NCI-H526 (cell line): ENCODE data around the gene TNFRSF11A.

Source experiments
- DNase-seq, 2 experiments: peaks; one replicate each; lab custom pipeline; 2025; lab: John Stamatoyannopoulos, UW

Gene TNFRSF11A

GRCh38 chr18:62325806-62326645, 916 bp downstream of the TNFRSF11A start:
- peak in 1 of 2 experiments; percentile 56 for DNase-seq

- DNase-seq = no peak
These were observed 1.7 kb downstream of the TNFRSF11A start for GRCh38 chr18:62326646-62327348.

DNA sequence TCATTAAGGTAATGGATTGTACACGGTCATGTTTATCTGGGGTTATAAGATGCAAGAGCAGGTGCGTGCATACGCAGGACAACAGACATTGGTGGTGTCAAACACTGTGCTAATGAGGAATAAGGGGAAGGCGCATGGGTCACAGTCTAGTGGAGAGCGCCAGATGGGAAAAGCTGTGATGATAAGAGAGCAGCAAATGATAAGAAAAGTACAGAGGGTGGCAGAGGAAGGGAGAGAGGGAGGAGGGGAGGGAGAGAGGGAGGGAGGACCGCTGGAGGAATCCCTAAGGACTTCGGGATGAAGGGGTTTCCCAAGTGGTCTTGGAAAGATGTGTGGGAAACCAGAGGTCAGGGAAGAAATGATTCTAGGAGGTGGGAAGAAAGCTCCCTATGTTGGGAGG, 2.9 kb downstream of the TNFRSF11A start:
- peak in 1 of 2 experiments; percentile 5 for DNase-seq

GRCh38 chr18:62328586-62329525, 3.7 kb downstream of the TNFRSF11A start:
- DNase-seq = no peak

GRCh38 chr18:62329691-62330454, 4.8 kb downstream of the TNFRSF11A start:
- DNase-seq = no peak

DNA sequence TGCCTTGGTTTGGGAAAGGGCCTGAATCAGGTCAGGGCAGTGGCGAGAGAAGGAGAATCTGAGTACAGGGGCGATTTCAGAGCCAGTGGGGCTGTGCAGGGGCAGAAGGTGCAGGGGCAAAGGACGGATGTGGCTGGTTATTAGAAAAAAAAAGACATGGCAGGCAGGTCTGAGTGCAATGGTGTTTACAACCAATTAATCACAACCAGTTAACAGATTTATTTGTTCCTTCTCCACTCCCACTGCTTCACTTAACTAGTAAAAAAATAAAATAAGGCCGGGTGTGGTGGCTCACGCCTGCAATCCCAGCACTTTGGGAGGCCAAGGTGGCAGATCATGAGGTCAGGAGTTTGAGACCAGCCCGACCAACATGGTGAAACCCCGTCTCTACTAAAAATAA, 5.5 kb downstream of the TNFRSF11A start:
- no peak for DNase-seq

DNA sequence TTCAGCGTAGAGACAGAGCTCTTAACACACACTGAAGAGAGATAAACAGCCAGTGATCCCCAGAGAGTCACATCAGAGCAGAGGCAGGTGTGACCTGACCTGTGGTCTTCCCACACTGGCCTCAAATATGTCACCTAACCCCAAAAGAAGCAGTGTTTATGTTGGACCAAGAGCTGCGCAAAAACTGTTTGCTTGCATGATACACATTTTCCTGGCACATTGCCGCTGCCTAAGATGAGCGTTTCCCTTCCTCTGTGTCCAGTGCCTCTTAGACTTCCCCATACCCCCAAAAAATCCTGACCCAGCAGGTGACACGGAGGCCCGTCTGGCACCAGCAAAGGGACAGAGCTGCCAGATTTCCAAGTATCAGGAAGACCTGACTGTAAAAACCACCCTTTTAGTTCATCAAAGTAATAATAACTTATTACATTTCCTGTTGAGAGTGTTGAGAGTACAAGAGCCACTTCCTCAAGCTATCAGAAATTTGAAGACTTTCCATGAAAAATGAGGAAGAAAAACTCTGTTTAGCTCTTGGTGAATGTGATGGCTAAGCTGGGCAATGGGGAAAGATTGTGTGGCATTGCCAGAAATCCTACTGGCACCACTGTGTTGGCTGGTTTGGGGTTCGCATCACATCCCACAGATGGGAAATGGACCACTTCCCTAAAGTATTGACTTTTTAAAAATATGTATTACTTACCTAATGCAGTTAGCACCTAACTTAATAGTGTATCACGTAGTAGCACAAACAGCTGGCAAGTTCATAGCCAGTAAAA, 6.7 kb downstream of the TNFRSF11A start:
- DNase-seq = no peak

DNA sequence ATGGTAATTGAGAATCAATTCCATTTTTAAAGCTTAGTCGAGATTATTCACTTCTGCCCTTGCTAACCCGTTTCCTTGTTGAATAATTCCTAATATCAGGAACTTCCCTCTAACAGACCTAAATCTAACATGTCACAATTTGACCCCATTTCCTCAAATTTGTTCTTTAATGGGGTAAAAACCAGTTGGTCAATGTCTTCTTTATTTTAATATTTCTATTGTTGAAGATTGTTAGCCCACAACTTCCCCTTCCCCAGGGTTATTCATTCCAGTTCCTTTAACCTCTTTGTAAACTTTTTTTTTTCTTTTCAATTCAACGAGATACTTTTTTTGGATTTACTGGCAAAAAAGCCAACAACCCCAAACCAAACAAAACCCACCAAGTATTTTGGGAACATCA, 7.3 kb downstream of the TNFRSF11A start:
- DNase-seq = no peak

GRCh38 chr18:62332964-62333695, 8.0 kb downstream of the TNFRSF11A start:
- no peak for DNase-seq

DNA sequence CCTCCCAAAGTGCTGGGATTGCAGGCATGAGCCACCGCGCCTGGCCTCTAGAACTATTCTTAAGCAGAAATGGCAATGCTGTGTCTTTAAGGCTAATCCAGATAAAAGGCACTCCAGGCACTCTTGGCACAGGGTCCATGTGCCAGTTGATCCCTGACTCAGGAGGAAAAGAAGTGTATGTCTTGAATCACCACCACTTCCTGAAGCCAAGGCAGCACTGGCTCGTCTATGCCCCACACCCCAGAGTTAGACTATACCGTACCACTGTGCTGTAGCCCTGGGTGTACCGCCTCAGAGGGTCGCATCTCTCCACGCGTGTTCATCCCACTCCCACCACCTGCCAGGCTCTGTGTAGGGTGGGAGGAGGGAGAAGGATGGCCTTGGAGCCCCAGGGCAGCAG, 9.0 kb downstream of the TNFRSF11A start:
- no peak for DNase-seq

GRCh38 chr18:62335494-62335893, 10.4 kb downstream of the TNFRSF11A start:
- DNase-seq = no peak

- DNase-seq = no peak
These were observed 11.5 kb downstream of the TNFRSF11A start for GRCh38 chr18:62336618-62337017.

DNA sequence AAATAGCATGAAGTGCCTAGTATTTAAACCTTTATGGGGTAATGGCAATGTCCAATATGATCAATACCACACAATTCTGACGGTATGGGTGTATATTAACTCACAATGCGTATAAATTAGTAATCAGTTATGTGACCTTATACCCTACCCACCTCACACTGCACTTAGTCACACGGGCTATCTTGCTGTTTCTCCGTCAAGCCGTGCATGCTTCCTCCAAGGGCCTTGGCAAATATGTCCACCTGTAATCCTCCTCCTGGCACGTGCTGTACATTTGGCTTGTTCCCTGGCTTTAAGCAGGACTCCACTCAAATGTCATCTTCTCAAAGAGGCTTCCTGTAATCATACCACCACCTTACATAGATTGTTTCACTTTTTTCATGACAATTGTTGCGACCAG, 12.2 kb downstream of the TNFRSF11A start:
- no peak for DNase-seq

GRCh38 chr18:62338446-62339105, 13.5 kb downstream of the TNFRSF11A start:
- DNase-seq = no peak

DNA sequence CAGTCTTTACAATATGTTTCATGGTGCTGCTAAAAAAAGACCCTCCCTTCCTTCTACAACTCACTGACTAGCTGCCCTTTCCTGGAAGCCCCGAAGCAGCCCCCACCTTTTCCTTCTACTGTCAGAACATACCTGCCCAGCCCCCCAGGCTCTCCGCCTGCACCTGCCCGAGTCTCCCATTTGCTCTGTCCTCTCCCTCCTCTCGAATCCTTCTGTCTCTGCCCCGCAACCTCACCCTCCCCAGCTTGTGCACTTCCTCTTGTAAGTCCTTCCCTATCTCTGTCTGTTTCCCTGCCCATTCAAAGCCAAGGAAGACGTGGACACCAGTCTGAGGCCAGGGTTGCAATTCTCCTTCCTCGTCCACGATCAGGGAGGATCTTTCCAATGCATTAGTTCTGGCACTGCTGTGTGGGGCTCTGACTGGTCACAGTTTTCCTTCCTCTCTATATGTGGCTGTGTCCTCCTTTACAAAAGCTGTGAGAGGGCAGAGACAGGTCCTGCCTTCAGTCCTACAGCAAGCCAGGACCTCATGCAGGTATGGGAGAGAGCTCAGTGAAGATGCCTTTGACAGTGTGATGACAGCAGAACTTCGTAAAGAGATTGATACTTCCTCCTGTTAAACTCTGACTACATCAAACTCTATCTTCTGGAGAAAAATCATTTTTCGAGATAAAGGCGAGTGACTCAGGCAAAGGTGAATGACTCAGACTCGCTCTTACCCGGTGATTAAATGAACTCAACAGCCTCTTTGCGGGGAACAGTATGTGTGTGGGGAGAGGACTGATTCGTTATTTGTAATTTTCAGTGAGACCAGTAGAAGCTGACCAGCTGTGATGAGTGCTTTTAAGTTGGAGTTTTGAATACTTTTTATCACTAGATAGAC, 14.2 kb downstream of the TNFRSF11A start:
- no peak for DNase-seq

- DNase-seq = no peak
These were observed 15.9 kb downstream of the TNFRSF11A start for GRCh38 chr18:62340996-62341395.

DNA sequence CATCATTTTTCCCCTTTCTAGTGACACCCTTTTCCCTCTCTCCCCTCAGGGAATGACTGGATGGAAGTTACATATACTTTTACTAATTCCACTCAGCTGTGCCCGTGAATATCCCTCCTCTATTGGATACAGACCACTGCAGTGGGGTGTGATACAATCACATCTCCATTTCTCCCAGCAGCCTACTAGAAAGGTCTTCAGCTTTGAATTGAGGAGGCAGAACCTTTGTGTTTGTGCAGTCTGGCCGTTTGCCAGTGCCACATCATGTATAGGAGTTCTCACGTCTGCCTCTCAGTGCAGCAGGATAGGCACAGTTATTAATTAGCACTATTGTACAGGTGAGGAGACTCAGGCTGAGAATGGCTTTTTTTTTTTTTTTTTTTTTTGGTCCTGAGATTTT, 16.4 kb downstream of the TNFRSF11A start:
- DNase-seq = no peak

- DNase-seq = no peak
These were observed 17.8 kb downstream of the TNFRSF11A start for GRCh38 chr18:62342884-62343283.
